Hematopoietic multipotent progenitor cell treated with erythropoietin and hydrocortisone succinate and interleukin-3 and kit ligand, for 8 days (in vitro differentiated cells): ENCODE measurements around the gene EBI3.
"Not testable (repeated sequence)": the region's sequence is repeated elsewhere in the genome, so short reads cannot be mapped to it uniquely, and the experiment has no call there.

ENCODE experiments used
- DNase-seq: peaks from one replicate; pipeline ENCODE4 v3.0.0-alpha.2; 2015

Gene EBI3

GRCh38 chr19:4229179-4229931 is at the start of gene EBI3:
Gene EBI3 (plus strand): TSS chr19:4229523. CDS start chr19:4229551, 28 bp downstream.
- DNase-seq: no peak

DNA sequence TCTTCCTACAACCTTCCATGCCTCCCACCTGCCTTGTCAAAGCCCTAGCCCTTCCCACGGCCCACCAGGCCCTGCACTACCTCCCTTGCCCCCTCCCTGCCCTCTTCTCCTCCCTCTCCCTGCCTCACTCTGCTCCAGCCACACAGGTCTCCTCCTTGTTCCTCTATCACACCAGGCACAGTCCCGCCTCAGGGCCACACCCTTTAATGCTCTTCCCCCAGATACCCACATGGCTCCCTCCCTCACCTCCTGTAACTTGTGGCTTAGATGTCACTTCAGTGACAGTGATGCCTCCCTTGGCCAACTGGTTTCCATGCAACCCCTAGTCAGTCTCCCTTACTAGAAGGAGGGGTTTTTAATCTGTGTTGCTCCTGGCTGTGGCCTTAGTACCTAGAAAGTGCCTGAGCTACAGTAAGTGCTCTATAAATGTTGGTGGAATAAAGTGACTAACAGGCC is 48.2 kb upstream of the EBI3 start:
- DNase-seq: peak; percentile 93

GRCh38 chr19:4182084-4182810 is 47.1 kb upstream of the EBI3 start, which contains the start of the genes ANKRD24 and SIRT6:
Gene ANKRD24 (plus strand): TSS chr19:4182689. CDS start chr19:4186426, 3,737 bp downstream.
Gene SIRT6 (minus strand): TSS chr19:4182563. CDS start chr19:4182539, 24 bp downstream.
- DNase-seq: peak; percentile 96

- DNase-seq: no peak
Observed at GRCh38 chr19:4183967-4184717, 45.2 kb upstream of the EBI3 start.

- DNase-seq: no peak
Observed at GRCh38 chr19:4184718-4185352, 44.5 kb upstream of the EBI3 start.

- no peak for DNase-seq
Observed at GRCh38 chr19:4185413-4186086, 43.8 kb upstream of the EBI3 start.

DNA sequence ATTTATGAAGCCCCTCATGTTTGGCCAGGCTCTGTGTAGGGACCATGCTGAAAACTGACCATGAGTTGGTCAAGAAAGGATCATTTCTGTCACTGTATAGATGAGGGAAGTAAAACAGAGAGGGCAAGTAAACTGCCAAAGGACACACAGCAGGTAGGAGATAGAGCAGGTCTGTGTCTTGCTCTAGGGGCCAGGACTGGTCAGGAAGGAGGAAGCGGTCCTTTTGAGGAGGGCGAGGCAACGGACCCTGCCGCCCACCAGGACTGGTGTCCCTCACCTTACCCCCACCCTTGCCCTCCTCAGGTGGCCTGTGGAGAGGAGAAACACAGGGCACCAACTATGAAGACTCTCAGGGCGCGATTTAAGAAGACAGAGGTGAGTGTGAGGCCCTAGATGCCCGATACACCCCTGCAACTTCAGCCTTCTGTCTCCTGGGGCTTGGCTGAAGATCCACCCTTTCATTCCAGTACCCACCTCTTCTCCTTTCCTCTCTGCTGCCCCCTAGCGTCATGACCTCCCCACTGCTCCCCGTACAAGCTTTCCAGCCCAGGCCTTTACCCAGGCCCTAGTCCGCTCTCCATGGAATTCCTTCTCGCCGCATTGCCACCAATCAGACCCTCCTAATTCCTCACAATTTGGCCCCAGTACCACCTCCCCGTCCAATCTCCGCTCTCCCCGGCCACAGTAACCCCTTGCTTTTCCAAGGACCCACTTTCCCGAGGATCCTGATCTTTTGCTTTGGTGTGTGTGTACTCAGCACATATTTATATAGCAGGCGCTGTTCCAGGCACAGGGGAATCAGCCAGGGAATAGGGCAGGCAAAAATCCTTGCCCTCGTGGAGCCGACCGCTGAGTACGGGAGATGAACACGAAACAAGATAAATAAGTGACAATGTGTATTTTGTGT is 43.0 kb upstream of the EBI3 start:
- peak; percentile 83 for DNase-seq

DNA sequence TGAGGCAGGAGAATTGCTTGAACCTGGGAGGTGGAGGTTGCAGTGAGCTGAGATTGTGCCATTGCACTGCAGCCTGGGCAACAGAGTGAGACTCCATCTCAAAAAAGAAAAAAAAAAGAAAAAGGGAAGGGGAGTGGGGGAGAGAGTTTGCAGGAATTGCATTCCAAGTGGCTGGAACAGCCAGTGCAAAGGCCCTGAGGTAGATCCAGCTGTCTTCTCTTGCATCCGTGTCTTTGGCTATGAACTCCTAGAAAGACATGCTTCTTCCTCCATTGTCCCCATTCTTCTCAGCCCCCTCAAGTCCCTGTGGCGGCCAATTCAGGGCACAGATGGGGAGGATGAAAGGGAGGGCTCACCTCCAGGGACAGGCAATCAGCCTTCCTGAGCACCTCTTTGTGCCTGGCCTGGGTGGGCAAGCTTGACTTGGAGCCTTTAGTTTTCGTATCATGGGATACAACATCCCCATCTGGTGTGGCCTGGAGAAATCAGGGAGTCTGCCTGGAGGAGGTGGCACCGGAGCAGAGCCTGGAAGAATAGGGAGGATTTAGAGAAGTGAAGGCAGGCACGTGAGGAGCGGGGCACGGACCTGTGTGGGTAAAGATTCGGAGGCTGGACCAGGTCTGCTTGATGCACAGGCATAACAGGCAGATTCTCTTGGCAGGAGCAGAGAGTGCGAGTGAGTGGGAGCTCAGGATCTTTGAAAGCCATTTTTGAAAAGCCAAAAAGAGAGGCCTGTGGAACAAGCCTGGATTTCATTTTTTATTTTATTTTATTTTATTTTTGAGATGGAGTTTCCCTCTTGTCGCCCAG is 41.8 kb upstream of the EBI3 start:
- no peak for DNase-seq

DNA sequence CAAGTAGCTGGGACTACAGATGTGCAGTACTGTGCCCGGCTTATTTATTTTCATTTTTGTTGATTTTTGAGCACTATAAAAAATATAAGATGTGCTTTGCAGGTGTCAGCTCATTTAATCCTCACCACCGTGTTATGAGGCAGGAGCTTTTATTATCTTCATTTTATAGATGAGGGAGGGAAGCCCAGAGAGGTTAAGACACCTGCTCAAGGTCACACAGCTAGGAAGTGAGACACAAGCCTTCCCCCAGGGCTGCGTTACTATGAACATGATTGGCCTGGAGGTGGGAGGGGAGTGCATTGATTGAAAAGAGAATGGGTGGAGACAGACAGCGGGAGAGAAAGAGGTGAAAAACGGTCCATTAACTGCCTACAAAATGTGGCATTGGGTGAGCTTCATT is 39.7 kb upstream of the EBI3 start:
- no peak for DNase-seq

DNA sequence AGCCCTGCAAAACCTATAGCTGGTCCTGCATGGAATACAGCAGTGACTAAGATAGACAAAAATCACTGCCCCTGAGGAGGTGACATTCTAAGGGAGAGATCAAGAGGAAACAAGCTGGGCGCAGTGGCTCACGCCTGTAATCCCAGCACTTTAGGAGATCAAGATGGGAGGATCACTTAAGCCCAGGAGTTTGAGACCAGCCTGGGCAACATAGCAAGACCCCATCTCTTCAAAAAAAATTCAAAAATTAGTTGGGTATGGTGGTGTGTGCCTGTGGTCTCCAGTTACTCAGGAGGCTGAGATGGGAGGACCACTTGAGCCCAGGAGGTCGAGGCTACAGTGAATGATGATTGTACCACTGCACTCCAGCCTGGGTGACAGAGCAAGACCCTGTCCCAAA is 36.8 kb upstream of the EBI3 start:
- not testable (repeated sequence) for DNase-seq

DNA sequence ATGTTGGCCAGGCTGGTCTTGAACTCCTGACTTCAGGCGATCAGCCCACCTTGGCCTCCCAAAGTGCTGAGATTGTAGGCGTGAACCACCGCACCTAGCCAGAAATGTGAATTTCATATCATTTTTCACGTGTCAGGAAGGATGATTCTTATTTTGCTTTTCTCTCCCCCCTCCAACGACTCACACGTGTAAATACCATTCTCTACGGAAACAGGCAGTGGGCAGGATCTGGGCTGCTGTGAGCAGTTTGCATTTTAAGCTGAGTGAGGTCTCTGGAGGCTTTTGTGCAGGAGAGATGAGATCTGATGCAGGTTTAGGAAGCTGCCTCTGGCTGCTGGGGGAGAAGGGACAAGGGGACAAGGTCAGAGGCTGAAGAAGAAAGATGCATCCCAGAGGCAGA is 35.0 kb upstream of the EBI3 start:
- DNase-seq: no peak

DNA sequence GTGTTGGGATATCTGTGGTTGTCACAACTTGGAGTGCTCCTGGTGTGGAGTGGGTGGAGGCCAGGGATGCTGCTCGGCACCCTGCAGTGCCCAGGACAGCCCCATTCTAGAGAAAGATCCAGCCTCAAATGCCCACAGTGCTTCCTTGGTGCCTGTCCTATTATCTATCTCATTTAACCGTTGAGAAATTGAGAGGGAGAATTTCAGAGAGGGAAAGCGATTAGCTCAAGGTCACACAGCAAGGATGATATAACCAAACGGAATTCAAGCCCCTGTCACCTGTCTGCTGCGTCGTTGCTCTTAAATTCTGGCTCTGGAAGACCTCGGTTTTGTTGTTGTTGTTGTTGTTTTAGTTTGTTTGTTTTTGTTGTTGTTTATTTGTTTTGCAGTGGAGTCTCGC is 33.3 kb upstream of the EBI3 start:
- no peak for DNase-seq

- no peak for DNase-seq
Observed at GRCh38 chr19:4196587-4197148, 32.7 kb upstream of the EBI3 start.

GRCh38 chr19:4197228-4197624 is 32.1 kb upstream of the EBI3 start:
- DNase-seq: no peak

DNA sequence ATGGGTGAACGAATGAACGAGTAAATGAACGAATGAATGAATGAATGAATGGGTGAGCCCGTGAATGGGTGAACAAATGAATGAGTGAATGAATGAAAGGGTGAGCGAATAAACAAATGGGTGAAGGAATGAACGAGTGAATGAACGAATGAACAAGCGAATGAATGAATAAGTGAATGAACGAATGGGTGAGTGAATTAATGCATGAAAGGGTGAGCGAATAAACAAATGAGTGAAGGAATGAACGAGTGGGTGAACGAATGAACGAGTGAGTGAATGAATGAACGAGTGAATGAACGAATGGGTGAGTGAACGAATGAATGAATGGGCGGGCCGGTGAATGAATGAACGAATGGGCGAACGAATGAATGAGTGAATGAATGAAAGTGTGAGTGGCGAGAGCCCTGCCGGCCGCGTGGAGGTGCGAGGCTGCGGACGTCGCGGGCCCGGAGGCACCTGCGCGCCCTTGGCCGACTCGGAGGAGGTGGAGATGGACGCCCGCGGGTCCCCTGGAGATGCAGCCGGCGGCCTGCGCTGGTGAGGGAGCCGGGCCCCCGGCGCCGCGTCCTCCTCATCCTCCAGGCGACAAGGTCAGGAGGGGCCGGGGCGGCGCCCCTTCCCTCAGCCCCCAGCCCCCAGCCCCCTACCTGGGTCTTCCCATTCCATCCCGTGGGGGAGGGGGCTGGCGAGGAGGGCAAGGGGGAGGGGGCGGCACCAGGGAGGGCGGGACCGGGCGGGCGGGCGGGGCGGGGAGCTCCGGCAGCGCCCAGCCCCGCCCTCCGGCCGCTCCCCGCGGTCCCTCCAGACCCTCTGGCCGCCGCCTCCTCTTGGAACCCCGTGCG is 31.5 kb upstream of the EBI3 start:
- DNase-seq: no peak

DNA sequence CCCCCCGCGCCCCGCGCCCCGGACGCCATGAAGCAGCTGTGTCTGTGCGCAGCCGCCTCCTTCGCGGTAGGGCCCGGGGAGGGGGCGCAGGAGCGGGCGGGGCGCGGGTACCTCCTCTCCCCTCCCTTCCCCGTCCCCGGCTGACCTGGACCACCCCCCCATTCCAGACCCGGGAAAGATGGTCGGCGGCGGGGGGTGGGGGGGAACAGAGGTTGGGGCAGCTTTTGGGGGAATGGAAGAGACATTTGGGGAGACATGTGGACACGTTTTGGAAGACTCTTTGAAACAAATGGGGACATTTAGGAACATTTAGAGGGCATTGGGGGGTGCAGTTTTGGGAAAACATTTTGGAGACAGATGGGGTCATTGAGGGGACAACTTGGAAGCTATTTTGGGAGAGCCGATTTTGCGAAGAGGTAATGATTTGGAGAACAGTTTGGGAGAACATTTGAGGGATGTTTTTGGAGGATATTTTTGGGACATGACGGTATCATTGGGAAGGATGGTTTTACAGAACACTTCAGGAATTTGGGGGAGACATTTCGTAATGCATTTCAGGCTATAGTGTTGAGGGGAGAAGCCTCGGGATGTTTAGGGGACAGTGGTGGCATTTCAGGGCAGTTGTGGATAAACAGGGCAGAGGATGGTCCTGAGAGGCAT is 30.7 kb upstream of the EBI3 start:
- no peak for DNase-seq

GRCh38 chr19:4199699-4200293 is 29.5 kb upstream of the EBI3 start:
- no peak for DNase-seq
